ENCODE measurements around the gene TFPI. TPM values are rescaled to one million over a fixed set of nuclear protein-coding genes. Genes with fewer than 3 reads are reported as not detected.
A peak's percentile ranks its signal among the peaks of the same experiment; 100 is the strongest.

Gene TFPI
- total and polyA plus RNA-seq, 11 donors = 13.5 to 63.7 (median 24.6) TPM

GRCh38 chr2:187431911-187432310 is 122.3 kb downstream of the TFPI start:
- Histone ChIP-seq H3K9me3 (no peaks in the 10 kb centered on the region), H3K4me1 (peaks cover 0 to 56% (median 12%) of the 10 kb centered on the region in 12 donors), H3K4me3 (no peak overlapping the region), H3K36me3 (peaks cover 0 to 11% (median 0%) of the 10 kb centered on the region in 9 donors), H3K27me3 (no peaks in the 10 kb centered on the region), H3K27ac (no peak overlapping the region)
- DNase-seq = no peak
- intact Hi-C loops (cut with DNase I) = no loop called here
- TF ChIP-seq POLR2A (IDR thresholded peaks at IDR 0.05) (no peak), CTCF (IDR thresholded peaks at IDR 0.05) (no peak)
- no peak for ATAC-seq

- TF ChIP-seq CTCF (IDR thresholded peaks at IDR 0.05) (no peak), POLR2A (IDR thresholded peaks at IDR 0.05) (no peak)
- Histone ChIP-seq H3K4me3 (no peak overlapping the region), H3K9me3 (no peaks in the 10 kb centered on the region), H3K4me1 (peaks cover 0 to 50% (median 11%) of the 10 kb centered on the region in 12 donors), H3K27me3 (no peaks in the 10 kb centered on the region), H3K27ac (peak overlapping the region in 6 of 12 donors; percentile 1 to 59 (median 32)), H3K36me3 (peaks cover 0 to 16% (median 0%) of the 10 kb centered on the region in 9 donors)
- DNase-seq = no peak
- ATAC-seq = peak in 3 of 4 donors; percentile 46 to 71 (median 69)
- intact Hi-C loops (cut with DNase I) = no loop called here
These were observed 124.2 kb downstream of the TFPI start for GRCh38 chr2:187429989-187430388.

- peaks cover 0 to 37% (median 6%) of the 10 kb centered on the region in 12 donors for H3K4me1 ChIP-seq
- no peaks in the 10 kb centered on the region for H3K27me3 ChIP-seq
- 56 to 78% (median 66%) methylated on average over 1 of the region's 1 CpG for WGBS, 4 donors
- no peak overlapping the region for H3K4me3 ChIP-seq
- DNase-seq = no peak
- no peak for TF ChIP-seq CTCF (IDR thresholded peaks at IDR 0.05)
- TF ChIP-seq POLR2A (IDR thresholded peaks at IDR 0.05) = no peak
- intact Hi-C loops (cut with DNase I) = no loop called here
- peak overlapping the region in 4 of 12 donors; percentile 2 to 50 (median 21) for H3K27ac ChIP-seq
- no peaks in the 10 kb centered on the region for H3K9me3 ChIP-seq
- H3K36me3 ChIP-seq = peaks cover 0 to 16% (median 0%) of the 10 kb centered on the region in 9 donors
- ATAC-seq = no peak
These were observed 130.1 kb downstream of the TFPI start for GRCh38 chr2:187424146-187424545.

- H3K4me1 ChIP-seq = peaks cover 0 to 35% (median 6%) of the 10 kb centered on the region in 12 donors
- peak overlapping the region in 5 of 12 donors; percentile 4 to 46 (median 11) for H3K27ac ChIP-seq
- no peaks in the 10 kb centered on the region for H3K27me3 ChIP-seq
- TF ChIP-seq CTCF (IDR thresholded peaks at IDR 0.05) (no peak), POLR2A (IDR thresholded peaks at IDR 0.05) (no peak)
- intact Hi-C loops (cut with DNase I) = no loop called here
- H3K4me3 ChIP-seq = no peak overlapping the region
- ATAC-seq (peak in 1 of 4 donors; percentile 61), DNase-seq (no peak)
- peaks cover 0 to 8% (median 0%) of the 10 kb centered on the region in 9 donors for H3K36me3 ChIP-seq
- no peaks in the 10 kb centered on the region for H3K9me3 ChIP-seq
- WGBS, 4 donors = 46 to 74% (median 64%) methylated on average over 1 of the region's 1 CpG
These were observed 132.0 kb downstream of the TFPI start for GRCh38 chr2:187422282-187422681.

Measured in heart left ventricle (tissue), 16 donors.